GM12873 (cell line): ENCODE measurements around the gene TBC1D22A.

Source experiments
- CTCF ChIP-seq: IDR thresholded peaks from 2 replicates; pipeline ENCODE4 v1.5.1; 2012; ENCODE audit warnings: low read depth, mild to moderate bottlenecking, moderate library complexity, low read length, control low read depth; ENCODE audit not compliant: insufficient read depth; ENCODE audit errors: missing control alignments

The TBC1D22A gene

GRCh38 chr22:46959369-46959768 lies 196.9 kb downstream of the TBC1D22A start:
- TF ChIP-seq CTCF = no peak

- no peak for TF ChIP-seq CTCF
Observed at GRCh38 chr22:46961591-46962295, 199.3 kb downstream of the TBC1D22A start.

- TF ChIP-seq CTCF = no peak
Observed at GRCh38 chr22:46962406-46962805, 200.0 kb downstream of the TBC1D22A start.

- no peak for TF ChIP-seq CTCF
Observed at GRCh38 chr22:46963672-46964545, 201.5 kb downstream of the TBC1D22A start.

GRCh38 chr22:46964773-46965550 lies 202.5 kb downstream of the TBC1D22A start:
- no peak for TF ChIP-seq CTCF

- TF ChIP-seq CTCF = no peak
Observed at GRCh38 chr22:46965555-46966494, 203.4 kb downstream of the TBC1D22A start.
